HG03521 (cell line): ENCODE data around the gene SLC35F1.
A peak's percentile ranks its signal among the peaks of the same experiment; 100 is the strongest.
"Not testable (repeated sequence)": the region's sequence is repeated elsewhere in the genome, so short reads cannot be mapped to it uniquely, and the experiment has no call there.

ENCODE experiments used
- ATAC-seq: cut with Tn5 transposase; IDR thresholded peaks from one replicate; pipeline ENCODE4 v1.9.1; 2021; ENCODE audit warnings: mild to moderate bottlenecking, moderate library complexity; ENCODE audit not compliant: unreplicated experiment

The SLC35F1 gene

DNA sequence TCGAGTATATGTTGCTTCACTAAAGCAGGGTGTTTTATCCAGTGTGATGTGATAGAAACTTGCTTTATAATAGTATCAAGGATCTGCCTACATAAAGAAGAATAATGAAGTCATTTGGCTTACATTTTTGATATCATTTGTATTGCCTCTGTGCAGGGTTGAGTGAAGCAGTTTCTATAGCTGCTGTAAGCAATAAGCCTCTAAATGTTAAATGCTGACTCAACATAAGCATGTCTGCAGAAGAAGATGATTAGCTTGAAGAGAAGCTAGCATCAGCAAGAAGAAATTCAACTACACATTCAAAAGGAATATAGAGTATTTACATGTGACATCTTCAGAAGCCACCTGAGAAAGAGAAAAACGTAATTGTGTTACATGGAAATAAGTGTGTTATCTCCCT lies 17.6 kb downstream of the SLC35F1 start:
- ATAC-seq, result no peak

DNA sequence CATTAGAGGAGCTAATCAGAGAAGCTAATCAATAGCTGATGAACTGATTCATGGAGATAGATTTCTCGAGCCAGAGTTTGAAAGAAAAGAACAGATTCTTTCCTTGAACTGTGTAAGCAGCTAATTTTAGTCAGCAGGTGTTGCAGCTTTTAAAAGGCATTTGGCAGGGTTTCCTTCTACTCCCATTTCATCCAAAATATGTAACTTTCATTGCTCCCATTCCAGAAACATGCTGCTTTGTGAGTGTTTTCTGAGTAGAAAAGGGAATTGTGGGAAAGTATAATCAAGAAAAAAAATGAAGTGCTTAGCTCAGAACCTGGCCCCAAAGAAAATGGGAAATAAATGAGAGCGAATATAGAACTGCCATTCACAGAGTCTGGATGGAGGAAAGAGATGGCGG lies 20.8 kb downstream of the SLC35F1 start:
- no peak for ATAC-seq

DNA sequence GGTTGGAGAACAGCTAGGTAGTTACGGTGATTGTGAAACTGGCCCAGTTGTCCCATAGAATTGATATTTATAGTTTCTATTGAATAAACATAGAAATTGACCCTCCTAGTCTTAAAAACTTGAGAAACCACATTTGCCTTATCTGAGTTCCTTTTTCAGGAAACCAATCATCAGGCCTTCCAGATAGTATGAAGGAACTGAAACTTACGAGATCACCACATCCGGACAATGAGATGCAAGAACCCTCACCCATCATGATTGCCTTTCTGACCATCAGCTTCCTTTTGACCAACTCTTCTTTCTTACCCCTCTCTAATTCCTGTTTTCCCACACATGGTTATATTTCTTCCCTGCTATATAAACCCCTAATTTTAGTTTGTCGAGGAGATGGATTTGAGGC lies 21.8 kb downstream of the SLC35F1 start:
- ATAC-seq, result no peak

GRCh38 chr6:117929501-117929900 lies 22.4 kb downstream of the SLC35F1 start:
- no peak for ATAC-seq

- no peak for ATAC-seq
Measured at GRCh38 chr6:117930645-117931044, 23.6 kb downstream of the SLC35F1 start.

- no peak for ATAC-seq
Measured at GRCh38 chr6:117932001-117932400, 24.9 kb downstream of the SLC35F1 start.

DNA sequence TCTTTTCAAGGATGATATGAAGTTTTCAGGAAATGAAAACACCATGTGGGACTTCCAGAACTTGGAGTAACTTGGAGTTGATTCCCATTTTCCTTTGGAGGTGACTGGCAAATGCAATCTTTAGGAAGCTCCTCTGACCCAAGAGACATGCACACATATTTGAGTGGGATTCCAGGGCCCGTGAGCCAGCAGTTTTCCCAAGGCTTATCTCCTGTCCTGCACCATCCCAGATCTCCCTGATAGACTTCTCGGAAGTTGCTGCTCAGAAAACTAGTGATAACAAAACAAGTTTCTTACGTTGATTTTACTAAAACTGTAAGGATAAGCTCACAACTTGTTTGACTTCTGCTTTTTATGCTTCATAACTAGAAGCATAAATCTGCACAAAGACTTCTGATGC lies 25.6 kb downstream of the SLC35F1 start:
- no peak for ATAC-seq

GRCh38 chr6:117933471-117933870 lies 26.4 kb downstream of the SLC35F1 start:
- no peak for ATAC-seq

DNA sequence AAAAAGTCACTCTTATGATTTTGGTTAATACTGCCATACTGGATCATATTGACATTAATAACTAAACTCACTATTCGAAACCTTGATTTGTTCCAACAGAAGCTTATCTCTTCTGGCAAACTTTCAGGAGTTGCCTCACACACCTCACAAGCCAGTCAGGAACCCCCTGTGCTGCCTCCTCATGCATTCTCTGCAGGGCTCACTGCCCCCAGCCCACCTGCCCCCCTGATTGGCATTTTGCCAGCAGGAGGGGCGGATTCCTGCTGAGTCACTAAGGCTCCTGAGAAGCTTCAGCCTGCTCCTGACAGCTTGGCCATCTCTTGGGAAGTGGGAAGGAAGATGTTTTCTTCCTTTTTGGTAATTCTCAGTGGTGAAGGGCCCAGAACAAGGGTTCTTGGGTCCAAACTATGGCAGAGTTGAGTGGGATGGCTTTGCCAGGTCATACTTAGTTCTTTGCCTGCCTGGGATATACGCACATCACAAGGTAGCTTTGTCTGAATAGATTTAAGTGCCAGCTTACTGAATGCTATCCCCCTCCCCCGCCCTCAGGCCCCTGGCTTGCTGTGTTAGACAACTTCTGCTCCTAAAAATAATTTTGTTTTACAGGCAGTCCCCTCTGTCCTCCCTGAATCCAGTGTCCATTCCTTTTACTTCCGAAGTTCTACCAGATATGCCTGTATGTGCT lies 31.4 kb downstream of the SLC35F1 start:
- ATAC-seq, result no peak

DNA sequence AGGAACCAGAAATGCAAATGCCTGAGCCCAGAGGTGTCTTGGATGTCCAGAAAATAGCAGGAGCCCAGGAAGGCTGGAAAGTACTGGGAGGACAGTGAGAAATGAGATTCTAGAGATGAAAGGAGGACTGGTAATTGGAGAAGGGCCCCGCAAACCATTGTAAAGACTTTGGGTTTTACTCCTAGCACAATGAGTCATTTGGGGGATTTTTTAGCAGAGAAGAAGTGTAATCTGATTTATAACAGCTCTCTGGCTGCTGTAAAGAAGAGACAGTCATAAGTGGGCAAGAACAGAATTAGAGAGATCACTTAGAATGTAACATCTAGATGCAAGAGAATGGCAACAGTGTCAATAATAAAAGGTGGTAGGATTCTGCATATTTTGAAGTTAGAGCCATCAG lies 40.2 kb downstream of the SLC35F1 start:
- ATAC-seq, result no peak

- no peak for ATAC-seq
Measured at GRCh38 chr6:117951783-117952182, 44.7 kb downstream of the SLC35F1 start.

DNA sequence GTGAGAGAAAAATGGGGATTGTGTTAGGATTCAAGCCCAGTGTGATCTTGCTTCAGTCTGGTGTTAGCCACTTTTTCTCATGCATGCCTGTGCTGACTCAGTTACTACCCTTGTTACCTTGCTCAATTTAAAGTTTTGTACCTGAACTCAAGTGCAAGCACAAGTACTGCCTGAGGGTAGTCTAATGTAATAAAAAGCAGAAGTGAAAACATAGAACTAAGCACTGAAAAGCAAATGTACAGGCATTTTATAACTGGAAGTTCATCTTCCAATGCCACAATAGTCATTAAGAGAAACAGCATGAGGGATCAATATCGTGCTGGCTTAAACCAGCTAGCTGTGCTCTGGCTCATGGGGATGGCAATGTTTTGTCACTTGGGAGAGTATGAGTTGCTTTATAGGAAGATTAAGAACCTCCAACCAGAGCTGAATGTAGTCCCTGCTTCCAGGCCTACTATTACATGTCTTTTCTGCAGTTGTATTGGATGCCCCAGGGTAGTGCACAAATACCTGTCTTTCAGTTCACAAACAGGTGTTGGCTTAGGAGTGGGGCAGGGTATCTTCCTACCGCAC lies 48.7 kb downstream of the SLC35F1 start:
- ATAC-seq, result peak; percentile 44

DNA sequence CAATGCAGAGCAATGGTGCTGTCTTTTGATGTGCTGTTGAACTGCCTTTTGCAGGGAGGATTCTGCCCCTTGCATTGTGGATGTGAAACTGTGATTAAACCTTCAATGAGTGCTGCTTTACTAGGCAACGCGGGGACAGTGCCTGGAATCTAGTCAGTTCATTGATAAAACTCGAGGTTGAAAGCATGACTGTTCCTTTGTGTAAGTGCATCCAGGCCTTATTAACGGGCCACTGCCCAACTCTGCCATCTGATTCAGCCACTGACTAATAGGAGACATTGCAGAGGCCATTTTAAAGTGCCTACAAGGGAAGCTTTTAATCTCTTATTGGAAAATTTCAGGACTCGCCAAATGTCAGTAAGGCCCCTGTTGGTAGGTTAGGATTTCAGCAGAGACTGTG lies 49.3 kb downstream of the SLC35F1 start:
- ATAC-seq, result no peak

GRCh38 chr6:117958536-117958935 lies 51.5 kb downstream of the SLC35F1 start:
- ATAC-seq, result no peak

- no peak for ATAC-seq
Measured at GRCh38 chr6:117960877-117961276, 53.8 kb downstream of the SLC35F1 start.

DNA sequence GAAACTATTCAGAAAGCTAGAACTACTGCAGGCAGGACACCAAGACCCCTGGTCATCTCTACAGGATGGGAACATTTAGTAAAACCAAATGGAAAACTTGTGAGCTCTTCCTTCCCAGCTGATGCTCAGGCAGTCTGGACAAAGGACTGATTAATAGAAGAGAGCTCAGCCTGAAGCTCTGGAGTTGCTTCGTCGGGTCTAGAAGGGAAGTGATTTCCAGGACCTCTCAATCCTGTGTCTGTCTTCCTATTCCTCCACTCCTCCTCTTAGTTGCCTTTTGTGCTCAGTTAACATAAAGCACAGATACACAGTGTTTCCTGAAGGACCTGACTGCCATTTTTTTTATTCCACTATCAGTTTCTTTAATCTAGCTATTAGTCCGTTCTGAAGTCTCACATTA lies 54.2 kb downstream of the SLC35F1 start:
- ATAC-seq, result no peak

- ATAC-seq, result not testable (repeated sequence)
Measured at GRCh38 chr6:117965763-117966162, 58.7 kb downstream of the SLC35F1 start.

DNA sequence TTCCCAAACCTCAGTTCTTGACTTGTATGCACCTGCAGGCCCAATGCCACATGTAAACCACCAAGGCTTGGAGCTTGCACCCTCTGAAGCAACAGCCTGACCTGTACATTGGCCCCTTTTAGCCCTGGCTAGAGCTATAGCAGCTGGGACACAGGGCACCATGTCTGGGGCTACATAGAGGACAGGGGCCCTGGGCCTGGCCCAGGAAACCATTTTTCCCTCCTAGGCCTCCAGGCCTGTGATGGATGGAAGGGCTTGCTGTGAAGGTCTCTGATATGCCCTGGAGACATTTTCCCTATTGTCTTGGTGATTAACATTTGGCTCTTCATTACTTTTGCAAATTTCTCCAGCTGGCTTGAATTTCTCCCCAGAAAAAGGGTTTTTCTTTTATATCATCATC lies 64.6 kb downstream of the SLC35F1 start:
- no peak for ATAC-seq

DNA sequence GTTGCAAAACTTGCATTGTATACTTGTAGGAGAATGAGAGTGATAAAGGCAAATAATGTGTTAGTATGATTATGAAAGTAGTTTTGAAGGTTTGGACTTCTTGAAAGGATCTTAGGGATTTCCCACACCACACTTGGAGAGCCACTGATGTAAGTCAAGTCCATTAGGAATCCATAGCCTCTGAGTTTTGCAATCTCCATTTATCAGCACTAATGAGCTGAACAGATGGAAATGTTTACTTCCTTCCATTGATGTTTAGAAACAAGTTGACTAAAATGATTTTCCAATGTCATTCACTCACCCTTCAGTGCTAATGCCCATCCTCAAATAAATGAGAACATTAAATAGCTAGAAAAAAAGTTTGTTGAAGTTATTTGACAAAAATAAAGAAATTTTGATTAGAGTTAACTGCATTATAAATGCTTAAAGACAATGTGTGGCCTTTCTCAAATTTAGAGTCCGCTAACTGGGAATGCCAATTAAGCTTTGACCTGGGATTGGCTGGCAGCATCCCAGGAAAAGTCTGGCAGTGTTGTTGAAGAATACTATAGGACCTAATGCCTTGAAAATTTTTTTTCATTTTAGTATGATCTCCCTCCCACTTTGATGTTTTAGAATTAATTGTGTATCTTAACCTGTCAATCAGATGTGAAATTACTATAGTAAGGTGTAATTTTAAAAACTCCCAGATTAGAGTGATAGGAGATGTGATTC lies 68.0 kb downstream of the SLC35F1 start:
- ATAC-seq, result no peak

- no peak for ATAC-seq
Measured at GRCh38 chr6:117976030-117976651, 69.1 kb downstream of the SLC35F1 start.

GRCh38 chr6:117985916-117986315 lies 78.9 kb downstream of the SLC35F1 start:
- ATAC-seq, result no peak

DNA sequence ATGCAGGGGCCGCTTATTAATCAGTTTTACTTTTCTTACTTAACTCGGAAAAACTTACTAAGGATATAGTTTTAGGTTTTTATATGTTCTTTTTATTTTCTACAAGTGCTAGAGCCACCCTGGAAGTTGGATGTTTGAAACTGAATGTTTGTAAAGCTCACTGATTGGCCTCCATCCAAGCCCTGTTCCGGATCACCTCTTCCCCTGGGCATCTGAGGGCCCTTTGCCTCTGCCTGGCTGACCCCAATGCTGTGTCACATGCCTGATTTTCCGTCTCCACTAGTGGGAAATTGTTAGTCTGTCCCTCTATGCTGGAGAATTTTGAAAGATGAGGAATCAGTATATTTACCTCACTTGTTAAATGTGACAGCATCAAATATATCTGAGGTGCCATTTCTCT lies 79.3 kb downstream of the SLC35F1 start:
- no peak for ATAC-seq
